Liver (tissue), 9 donors: ENCODE data around the gene RSU1. TPM values are rescaled to one million over a fixed set of nuclear protein-coding genes. Genes with fewer than 3 reads are reported as not detected.

Experiments
- DNase-seq: peaks from one replicate; pipeline ENCODE4 v3.0.0-alpha.2; 2017; ENCODE audit warnings: low spot score
- H3K27ac ChIP-seq, 2 donors: one replicate each; pipeline ENCODE4 v1.7.0; 2013; ENCODE audit warnings: inconsistent platforms in 2 of 2, low read length in 2 of 2, control low read depth in 1 of 2, low read depth in 1 of 2, mild to moderate bottlenecking in 1 of 2
- H3K27me3 ChIP-seq, 4 donors: one replicate each; pipeline versions ENCODE4 v1.6.1 to v1.7.0; 2013; ENCODE audit warnings: low read length in 3 of 4, inconsistent platforms in 1 of 4, mild to moderate bottlenecking in 1 of 4, moderate library complexity in 1 of 4; ENCODE audit not compliant: control insufficient read depth in 4 of 4, insufficient read depth in 4 of 4
- H3K36me3 ChIP-seq, 4 donors: one replicate each; pipeline versions ENCODE4 v1.6.1 to v1.7.0; 2013; ENCODE audit warnings: low read length in 3 of 4, mild to moderate bottlenecking in 3 of 4, low read depth in 1 of 4, moderate library complexity in 1 of 4; ENCODE audit not compliant: control insufficient read depth in 4 of 4, insufficient read depth in 3 of 4
- H3K4me1 ChIP-seq, 4 donors: one replicate each; pipeline versions ENCODE4 v1.6.1 to v1.7.0; 2013; ENCODE audit warnings: low read length in 3 of 4, mild to moderate bottlenecking in 3 of 4, moderate library complexity in 1 of 4; ENCODE audit not compliant: control insufficient read depth in 4 of 4, insufficient read depth in 4 of 4
- H3K4me3 ChIP-seq, 3 donors: one replicate each; pipeline versions ENCODE4 v1.6.1 to v1.7.0; 2013; ENCODE audit warnings: low read length in 3 of 3, control low read depth in 1 of 3, low read depth in 1 of 3, mild to moderate bottlenecking in 1 of 3
- H3K9ac ChIP-seq, 2 donors: one replicate each; pipeline ENCODE4 v1.7.0; 2013; ENCODE audit warnings: low read length in 2 of 2, mild to moderate bottlenecking in 2 of 2, moderate library complexity in 2 of 2, control low read depth in 1 of 2, low read depth in 1 of 2
- H3K9me3 ChIP-seq, 4 donors: one replicate each; pipeline versions ENCODE4 v1.6.1 to v1.7.0; 2013; ENCODE audit warnings: low read length in 3 of 4; ENCODE audit not compliant: control insufficient read depth in 4 of 4
- CTCF ChIP-seq: fragments of 150-350 bp; IDR thresholded peaks from 2 replicates; pipeline ENCODE4 v1.5.1; 2017; ENCODE audit warnings: improper control_type of control experiment, low read depth, low read length; ENCODE audit not compliant: missing input control
- EGR1 ChIP-seq, 2 donors: IDR thresholded peaks; 2 replicates each; pipeline ENCODE4 v1.6.1; 2016 to 2018; ENCODE audit warnings: antibody characterized with exemption in 2 of 2, low read depth in 2 of 2
- FOXA1 ChIP-seq: IDR thresholded peaks from 2 replicates; pipeline ENCODE4 v1.6.1; 2016; ENCODE audit warnings: antibody characterized with exemption
- FOXA2 ChIP-seq: IDR thresholded peaks from 2 replicates; pipeline ENCODE4 v1.6.1; 2016; ENCODE audit warnings: antibody characterized with exemption
- GABPA ChIP-seq, 2 donors: IDR thresholded peaks in 1 of 2; conservative IDR thresholded peaks in 1 of 2; 2 replicates each; pipeline ENCODE4 v1.6.1; 2016; ENCODE audit warnings: antibody characterized with exemption in 2 of 2, mild to moderate bottlenecking in 1 of 2, moderate library complexity in 1 of 2
- HNF4A ChIP-seq, 2 donors: conservative IDR thresholded peaks; 2 replicates each; pipeline ENCODE4 v1.6.1; 2016; ENCODE audit warnings: antibody characterized with exemption in 2 of 2, mild to moderate bottlenecking in 2 of 2
- HNF4G ChIP-seq: IDR thresholded peaks from 2 replicates; pipeline ENCODE4 v1.6.1; 2016; ENCODE audit warnings: antibody characterized with exemption
- MAX ChIP-seq: IDR thresholded peaks from 2 replicates; pipeline ENCODE4 v1.6.1; 2016; ENCODE audit warnings: antibody characterized with exemption
- RAD21 ChIP-seq, 2 donors: IDR thresholded peaks; 2 replicates each; pipeline ENCODE4 v1.6.1; 2016; ENCODE audit warnings: antibody characterized with exemption in 2 of 2, mild to moderate bottlenecking in 2 of 2
- REST ChIP-seq: IDR thresholded peaks from 2 replicates; pipeline ENCODE4 v1.6.1; 2016; ENCODE audit warnings: antibody characterized with exemption, mild to moderate bottlenecking
- RXRA ChIP-seq, 2 donors: IDR thresholded peaks; 2 replicates each; pipeline ENCODE4 v1.6.1; 2017 to 2018; ENCODE audit warnings: antibody characterized with exemption in 2 of 2, mild to moderate bottlenecking in 1 of 2
- SP1 ChIP-seq: IDR thresholded peaks from 2 replicates; pipeline ENCODE4 v1.6.1; 2018; ENCODE audit warnings: antibody characterized with exemption, mild to moderate bottlenecking
- TAF1 ChIP-seq: conservative IDR thresholded peaks from 2 replicates; pipeline ENCODE4 v1.6.1; 2016; ENCODE audit warnings: antibody characterized with exemption, mild to moderate bottlenecking
- WGBS: extraction: QIAGEN DNeasy Blood & Tissue Kit; methylation state at CpG from one replicate; pipeline ENCODE4 v1.1.7; 2013; 5-methylcytosine and 5-hydroxymethylcytosine counted together
- polyA plus RNA-seq, 2 donors: library from polyadenylated mRNA; stranded (reverse) in 1 of 2; unstranded in 1 of 2; fragments of 200-250 nt in 1 of 2; fragments of >200 nt in 1 of 2; fragmentation: Nextera tagmentation in 1 of 2; extraction: Ambion mirVana in 1 of 2; gene quantifications; one replicate each; pipeline versions ENCODE4 v1.2.1 to v1.2.3, GENCODE V29; 2013 to 2015
- total RNA-seq, 2 donors: library from RNA; depleted of rRNA; stranded (reverse); fragments of >200 nt; gene quantifications; one replicate each; pipeline ENCODE4 v1.2.3, GENCODE V29; 2014
- TF ChIP-seq, protein P1 (sequence below): IDR thresholded peaks from 2 replicates; pipeline ENCODE4 v1.6.1; 2016; ENCODE audit warnings: antibody characterized with exemption
- donor health status: healthy.
- donor health status: healthy.
- donor health status: healthy.
- donor health status: healthy.
- donor health status: healthy.

RSU1 gene
- total and polyA plus RNA-seq, 4 donors, result 19.2 to 38.2 (median 28.0) TPM

DNA sequence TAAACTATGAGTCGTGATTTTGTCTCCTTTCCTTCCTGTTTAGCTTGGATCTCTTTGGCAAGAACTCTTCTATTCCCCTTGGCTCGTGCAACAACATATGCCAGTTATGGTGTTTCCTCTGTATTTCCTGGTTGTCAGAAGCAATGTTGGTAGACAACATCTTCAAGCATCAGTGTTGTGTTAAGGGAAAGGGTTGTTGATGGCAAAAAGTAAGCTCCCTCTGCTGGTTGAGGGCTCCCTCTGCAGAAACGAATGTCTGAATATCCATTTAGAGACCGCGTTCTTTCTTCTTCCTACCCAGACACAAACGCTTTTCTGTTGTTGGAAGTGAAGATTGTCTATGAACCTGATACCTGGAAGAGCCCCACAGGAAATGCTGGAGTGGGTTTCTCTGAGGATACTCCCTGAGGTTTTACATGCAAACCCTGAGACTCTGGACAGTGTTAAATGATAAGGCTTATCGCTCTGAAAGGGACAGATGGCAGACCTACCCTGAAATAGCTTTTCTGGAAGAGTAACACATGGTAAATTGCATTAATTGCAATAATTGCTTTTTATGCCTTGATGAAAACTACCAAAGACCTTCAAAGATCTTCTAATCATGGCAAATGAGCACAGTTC, 272.0 kb downstream of the RSU1 start:
- Histone ChIP-seq H3K4me3 (no peak overlapping the region), H3K36me3 (no peaks in the 10 kb centered on the region), H3K9ac (no peak overlapping the region), H3K27me3 (peaks cover 0 to 3% (median 0%) of the 10 kb centered on the region in 4 donors), H3K27ac (no peak overlapping the region), H3K9me3 (no peaks in the 10 kb centered on the region), H3K4me1 (no peaks in the 10 kb centered on the region)
- whole genome bisulfite sequencing, result 33% methylated on average over 7 of the region's 7 CpGs
- TF ChIP-seq EGR1 (IDR thresholded peaks at IDR 0.05; ENCODE audit: low read depth in 2 of 2), result no peak
- TF ChIP-seq TAF1, result no peak
- peak; percentile 52 for TF ChIP-seq CTCF
- TF ChIP-seq RAD21 (IDR thresholded peaks at IDR 0.05), result peak; percentile 71 to 80
- no peak for DNase-seq

DNA sequence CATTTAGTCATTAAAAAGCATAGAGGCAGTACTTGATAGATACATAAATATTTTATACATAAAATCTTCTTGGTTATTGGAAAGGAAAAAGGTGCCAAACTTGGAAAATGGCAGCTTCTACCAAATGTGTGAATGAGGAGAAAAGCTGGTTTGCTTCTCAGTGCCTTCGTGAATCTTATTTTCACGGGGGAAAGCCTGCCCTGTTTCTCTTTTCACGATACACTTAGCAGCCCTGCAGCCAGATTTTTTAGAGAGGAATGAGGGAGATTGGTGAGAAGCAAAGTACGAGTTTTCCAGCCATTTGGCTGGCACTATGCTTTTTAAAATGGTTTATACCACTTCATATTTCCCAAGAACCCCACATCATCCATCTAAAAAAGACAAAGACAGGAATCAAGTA, 272.6 kb downstream of the RSU1 start:
- Histone ChIP-seq H3K4me1 (no peaks in the 10 kb centered on the region), H3K36me3 (no peaks in the 10 kb centered on the region), H3K9ac (no peak overlapping the region), H3K4me3 (no peak overlapping the region), H3K27ac (no peak overlapping the region), H3K9me3 (no peaks in the 10 kb centered on the region), H3K27me3 (peaks cover 0 to 3% (median 0%) of the 10 kb centered on the region in 4 donors)
- TF ChIP-seq REST (no peak), MAX (no peak), GABPA (IDR thresholded peaks at IDR 0.05 in 1 of 2, conservative IDR thresholded peaks at IDR 0.05 in 1 of 2) (no peak), FOXA1 (no peak), RXRA (IDR thresholded peaks at IDR 0.05) (no peak), SP1 (no peak), HNF4G (no peak), HNF4A (conservative IDR thresholded peaks at IDR 0.05) (no peak), FOXA2 (no peak), CTCF (no peak)
- TF ChIP-seq, protein P1, sequence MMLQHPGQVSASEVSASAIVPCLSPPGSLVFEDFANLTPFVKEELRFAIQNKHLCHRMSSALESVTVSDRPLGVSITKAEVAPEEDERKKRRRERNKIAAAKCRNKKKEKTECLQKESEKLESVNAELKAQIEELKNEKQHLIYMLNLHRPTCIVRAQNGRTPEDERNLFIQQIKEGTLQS, result no peak
- no peak for DNase-seq
- 77% methylated on average over 4 of the region's 4 CpGs for WGBS
